ENCODE measurements around the gene KRTAP5-2. TPM values are rescaled to one million over a fixed set of nuclear protein-coding genes. Genes with fewer than 3 reads are reported as not detected.

The KRTAP5-2 gene
- total RNA-seq, 2 donors from 2014 or later, result not detected

DNA sequence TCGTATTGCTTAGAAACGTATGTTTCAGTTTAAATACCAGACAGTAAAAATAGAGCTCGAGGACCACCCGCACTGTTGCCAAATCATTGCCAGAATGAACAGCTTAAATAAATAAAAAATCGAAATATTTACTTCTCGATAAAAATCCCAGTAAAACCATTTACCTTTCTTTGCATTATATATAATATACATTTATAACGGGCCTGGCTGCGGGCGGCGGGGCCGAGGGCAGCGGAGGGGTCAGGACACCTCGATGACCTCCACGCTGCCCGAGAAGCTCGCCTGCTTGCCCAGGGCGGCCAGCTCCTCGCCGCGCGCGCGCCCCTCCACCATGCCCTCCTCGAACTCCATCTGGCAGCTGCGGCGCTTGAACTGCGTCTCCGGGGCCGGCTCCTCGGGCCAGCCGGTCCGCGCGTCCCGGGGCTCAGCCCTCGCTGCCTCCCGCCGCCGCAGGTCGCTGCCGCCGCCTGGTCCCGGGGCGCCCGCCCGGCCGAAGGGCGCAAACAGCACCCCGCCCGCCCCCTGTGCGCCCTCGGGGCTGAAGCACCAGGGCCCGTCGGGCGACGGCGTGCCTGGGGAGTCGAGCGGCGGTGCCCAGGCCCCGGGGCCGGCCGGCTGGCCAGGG lies 41.7 kb downstream of the KRTAP5-2 start:
- Histone ChIP-seq H3K27me3 (replicated peaks; ENCODE audit: insufficient read depth) (no peaks in the 10 kb centered on the region), H3K4me3 (no peak overlapping the region), H3K9me3 (no peaks in the 10 kb centered on the region), H3K4me1 (ENCODE audit: control insufficient read depth in 1 of 2, low read depth in 2 of 2) (peaks cover 30 to 53% of the 10 kb centered on the region in 2 donors), H3K27ac (no peak overlapping the region), H3K36me3 (peaks cover 13% of the 10 kb centered on the region)
- TF ChIP-seq, protein P1, sequence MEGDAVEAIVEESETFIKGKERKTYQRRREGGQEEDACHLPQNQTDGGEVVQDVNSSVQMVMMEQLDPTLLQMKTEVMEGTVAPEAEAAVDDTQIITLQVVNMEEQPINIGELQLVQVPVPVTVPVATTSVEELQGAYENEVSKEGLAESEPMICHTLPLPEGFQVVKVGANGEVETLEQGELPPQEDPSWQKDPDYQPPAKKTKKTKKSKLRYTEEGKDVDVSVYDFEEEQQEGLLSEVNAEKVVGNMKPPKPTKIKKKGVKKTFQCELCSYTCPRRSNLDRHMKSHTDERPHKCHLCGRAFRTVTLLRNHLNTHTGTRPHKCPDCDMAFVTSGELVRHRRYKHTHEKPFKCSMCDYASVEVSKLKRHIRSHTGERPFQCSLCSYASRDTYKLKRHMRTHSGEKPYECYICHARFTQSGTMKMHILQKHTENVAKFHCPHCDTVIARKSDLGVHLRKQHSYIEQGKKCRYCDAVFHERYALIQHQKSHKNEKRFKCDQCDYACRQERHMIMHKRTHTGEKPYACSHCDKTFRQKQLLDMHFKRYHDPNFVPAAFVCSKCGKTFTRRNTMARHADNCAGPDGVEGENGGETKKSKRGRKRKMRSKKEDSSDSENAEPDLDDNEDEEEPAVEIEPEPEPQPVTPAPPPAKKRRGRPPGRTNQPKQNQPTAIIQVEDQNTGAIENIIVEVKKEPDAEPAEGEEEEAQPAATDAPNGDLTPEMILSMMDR (IDR thresholded peaks at IDR 0.05), result no peak
- DNase-seq (ENCODE audit: low spot score) (no peak), ATAC-seq (ENCODE audit: insufficient number of reproducible peaks, low FRiP score, low read depth) (no peak)

DNA sequence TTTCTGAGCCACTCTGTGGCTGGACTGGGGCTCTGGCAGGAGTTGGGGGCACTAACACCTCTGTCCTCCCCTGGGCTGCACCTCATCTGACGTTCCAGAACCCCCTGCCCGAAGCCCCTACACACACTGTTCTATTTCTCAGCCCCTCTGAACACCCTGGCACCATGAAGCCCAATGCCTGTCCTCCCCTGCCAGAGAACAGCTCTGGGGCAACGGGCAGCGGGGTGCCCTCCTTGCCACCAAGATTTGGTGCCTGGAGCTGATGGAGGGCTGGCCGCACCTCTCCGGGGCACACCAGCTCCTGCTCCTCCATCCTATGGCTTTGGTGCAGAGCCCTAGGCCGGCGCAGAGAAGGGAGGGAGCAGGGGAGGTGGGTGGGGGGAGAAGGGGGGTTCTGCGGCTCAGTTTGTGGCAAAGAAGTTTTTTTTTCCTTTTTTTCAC lies 42.4 kb downstream of the KRTAP5-2 start:
- DNase-seq (ENCODE audit: low spot score) (no peak), ATAC-seq (ENCODE audit: insufficient number of reproducible peaks, low FRiP score, low read depth) (no peak)
- Histone ChIP-seq H3K36me3 (peaks cover 10% of the 10 kb centered on the region), H3K27me3 (replicated peaks; ENCODE audit: insufficient read depth) (no peaks in the 10 kb centered on the region), H3K4me1 (ENCODE audit: control insufficient read depth in 1 of 2, low read depth in 2 of 2) (peaks cover 30 to 53% of the 10 kb centered on the region in 2 donors), H3K4me3 (no peak overlapping the region), H3K27ac (no peak overlapping the region), H3K9me3 (no peaks in the 10 kb centered on the region)
- TF ChIP-seq, protein P1 (IDR thresholded peaks at IDR 0.05), result no peak

DNA sequence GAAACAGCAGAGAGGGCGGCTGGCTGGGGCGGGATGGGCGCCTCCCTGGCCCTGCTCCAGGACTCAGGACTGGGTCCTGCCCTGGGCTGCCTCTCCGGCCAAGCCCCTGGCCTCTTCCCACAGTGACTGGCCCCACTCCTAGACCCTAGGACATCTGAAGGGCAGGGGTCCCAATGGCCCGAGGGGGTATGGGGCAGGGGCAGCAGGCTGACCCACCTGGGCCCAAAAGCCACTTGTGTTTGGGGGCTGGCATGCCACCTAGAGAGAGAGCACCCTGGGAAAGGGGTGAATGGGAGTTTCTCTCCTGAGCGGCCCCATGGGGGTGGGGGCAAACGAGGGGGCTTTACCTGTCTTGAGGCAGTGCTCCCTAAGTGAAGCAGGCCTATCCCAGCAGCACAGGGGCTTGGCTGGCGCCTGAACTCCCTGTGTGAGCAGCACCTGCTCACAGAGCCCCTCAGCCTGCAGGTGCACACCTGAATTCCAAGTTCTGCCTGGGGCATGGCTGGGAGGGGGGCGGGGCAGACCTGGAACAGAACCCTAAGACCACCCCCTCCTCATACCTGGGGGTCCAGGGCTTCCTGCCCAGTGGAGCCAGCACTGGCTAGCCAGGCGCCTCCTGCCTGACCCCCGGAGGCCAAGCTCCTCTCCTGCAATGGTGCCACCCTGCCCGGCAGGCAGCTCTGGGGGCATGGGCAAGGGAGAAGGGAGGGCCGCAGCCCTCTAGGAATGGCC lies 42.9 kb downstream of the KRTAP5-2 start:
- TF ChIP-seq, protein P1 (IDR thresholded peaks at IDR 0.05), result no peak
- DNase-seq (ENCODE audit: low spot score) (no peak), ATAC-seq (ENCODE audit: insufficient number of reproducible peaks, low FRiP score, low read depth) (no peak)
- no peak overlapping the region for H3K4me3 ChIP-seq
- H3K9me3 ChIP-seq, result no peaks in the 10 kb centered on the region
- no peaks in the 10 kb centered on the region for H3K27me3 ChIP-seq (replicated peaks; ENCODE audit: insufficient read depth)
- H3K27ac ChIP-seq, result no peak overlapping the region
- H3K36me3 ChIP-seq, result peaks cover 5% of the 10 kb centered on the region
- H3K4me1 ChIP-seq (ENCODE audit: control insufficient read depth in 1 of 2, low read depth in 2 of 2), result peaks cover 29 to 50% of the 10 kb centered on the region in 2 donors

DNA sequence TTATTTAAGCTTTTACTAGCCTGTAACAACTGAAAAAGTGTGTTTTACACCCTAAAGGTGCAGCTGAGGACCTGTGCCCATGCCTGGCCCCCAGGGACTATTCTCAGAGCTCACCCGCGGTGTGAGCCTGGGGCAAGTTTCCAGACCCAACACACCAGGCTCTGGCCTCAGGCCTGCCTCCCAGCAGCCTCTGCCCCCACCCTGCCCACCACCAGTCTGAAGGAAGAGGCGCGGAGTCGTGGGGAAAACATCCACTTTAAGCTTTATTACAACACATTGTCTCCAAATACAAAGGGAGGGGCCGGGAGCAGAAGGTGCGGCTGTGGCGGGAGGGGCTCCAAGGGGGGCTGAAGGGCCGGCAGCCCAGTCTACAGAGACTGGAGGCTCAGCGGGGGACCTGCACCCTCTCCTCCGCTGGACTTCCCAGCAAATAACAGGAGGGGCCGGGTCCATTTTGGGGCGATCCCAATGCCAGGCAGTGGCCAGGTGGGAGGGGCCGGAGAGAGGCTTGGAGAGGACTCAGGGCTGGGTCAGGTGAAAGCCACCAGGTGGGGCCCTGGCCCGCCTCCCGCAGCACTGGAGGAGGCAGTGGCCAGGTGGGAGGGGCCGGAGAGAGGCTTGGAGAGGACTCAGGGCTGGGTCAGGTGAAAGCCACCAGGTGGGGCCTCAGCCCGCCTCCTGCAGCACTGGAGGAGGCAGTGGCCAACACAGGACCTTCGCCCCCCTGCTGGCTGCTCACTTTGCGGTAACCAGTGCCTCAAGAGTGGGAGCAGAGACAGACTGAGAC lies 44.1 kb downstream of the KRTAP5-2 start:
- no peak for DNase-seq (ENCODE audit: low spot score)
- TF ChIP-seq, protein P1 (IDR thresholded peaks at IDR 0.05), result no peak
- Histone ChIP-seq H3K4me1 (ENCODE audit: control insufficient read depth in 1 of 2, low read depth in 2 of 2) (peaks cover 22 to 44% of the 10 kb centered on the region in 2 donors), H3K4me3 (no peak overlapping the region), H3K27ac (peak overlapping the region in 1 of 2 donors; percentile 44), H3K9me3 (no peaks in the 10 kb centered on the region), H3K27me3 (replicated peaks; ENCODE audit: insufficient read depth) (no peaks in the 10 kb centered on the region), H3K36me3 (peaks cover 5% of the 10 kb centered on the region)
- ATAC-seq (ENCODE audit: insufficient number of reproducible peaks, low FRiP score, low read depth), result no peak

Measured in thoracic aorta (tissue), 2 donors.